ENCODE results near the gene EEF2K.

DNA sequence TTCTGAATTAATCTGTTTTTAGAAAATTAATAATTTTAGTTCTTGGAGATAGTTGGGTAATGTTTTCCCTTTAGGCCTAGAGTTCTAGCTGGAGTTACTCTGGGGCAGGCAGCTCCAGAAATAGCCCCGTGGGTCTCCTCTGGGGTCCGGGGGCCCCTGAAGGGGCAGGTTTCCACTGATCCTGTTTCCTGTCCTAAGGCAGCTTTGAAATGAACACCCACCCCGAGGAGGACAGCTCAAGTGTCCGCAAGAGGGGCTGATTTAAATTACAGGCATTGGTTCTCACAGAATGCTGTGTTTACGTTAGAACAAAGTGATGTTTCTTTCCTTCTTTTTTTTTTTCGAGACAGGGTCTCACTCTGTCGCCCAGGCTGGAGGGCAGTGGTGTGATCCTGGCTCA is 23.8 kb downstream of the EEF2K start:
- TF ChIP-seq POLR2A (IDR thresholded peaks at IDR 0.05; ENCODE audit: low read length) = no peak
- no peak for TF ChIP-seq GATA1 (IDR thresholded peaks at IDR 0.05; ENCODE audit: low read depth, low read length)
